OCI-LY1 (cell line): ENCODE data around the gene TEKT5.
"Not testable (repeated sequence)": the region's sequence is repeated elsewhere in the genome, so short reads cannot be mapped to it uniquely, and the experiment has no call there.

Source experiments
- H2AFZ ChIP-seq: fragments of 200-600 bp; sonication (generic), shearing (Covaris generic); 2 replicates; pipeline ENCODE4 v1.6.0; 2014; ENCODE audit warnings: antibody characterized with exemption, mild to moderate bottlenecking, low read length
- H3F3A ChIP-seq: fragments of 200-600 bp; sonication (generic), shearing (Covaris generic); 2 replicates; pipeline ENCODE4 v1.6.0; 2014; ENCODE audit warnings: mild to moderate bottlenecking, antibody characterized with exemption, low read length, moderate library complexity; ENCODE audit not compliant: insufficient read depth
- H3K27ac ChIP-seq: fragments of 200-600 bp; sonication (generic); 2 replicates; pipeline ENCODE4 v1.5.1; 2014; ENCODE audit warnings: low read length, mixed run types, mild to moderate bottlenecking, low read depth; ENCODE audit not compliant: poor library complexity, severe bottlenecking
- H3K27me3 ChIP-seq: fragments of 200-600 bp; sonication (generic); 2 replicates; pipeline ENCODE4 v1.6.0; 2014; ENCODE audit warnings: antibody characterized with exemption, mild to moderate bottlenecking, low read length, moderate library complexity; ENCODE audit not compliant: insufficient read depth
- H3K36me3 ChIP-seq: fragments of 200-600 bp; sonication (generic); 2 replicates; pipeline ENCODE4 v1.6.1; 2014; ENCODE audit warnings: mild to moderate bottlenecking, antibody characterized with exemption, low read length, moderate library complexity, mixed read lengths; ENCODE audit not compliant: insufficient read depth
- H3K4me1 ChIP-seq: fragments of 200-600 bp; sonication (generic); 2 replicates; pipeline ENCODE4 v1.5.1; 2014; ENCODE audit warnings: mild to moderate bottlenecking, low read length, moderate library complexity; ENCODE audit not compliant: insufficient read depth, severe bottlenecking
- H3K4me2 ChIP-seq: fragments of 200-600 bp; sonication (generic), shearing (Covaris generic); 2 replicates; pipeline ENCODE4 v1.6.1; 2014; ENCODE audit warnings: low read length
- H3K4me3 ChIP-seq: fragments of 200-600 bp; sonication (generic); 2 replicates; pipeline ENCODE4 v1.5.1; 2014; ENCODE audit warnings: low read length, low read depth, mild to moderate bottlenecking, mixed read lengths; ENCODE audit not compliant: poor library complexity, severe bottlenecking
- H3K79me2 ChIP-seq: fragments of 200-600 bp; shearing (Covaris generic); 2 replicates; pipeline ENCODE4 v1.6.1; 2016; ENCODE audit warnings: mixed run types, low read length, mixed read lengths; ENCODE audit not compliant: insufficient read depth
- H3K9ac ChIP-seq: fragments of 200-600 bp; sonication (generic), shearing (Covaris generic); 2 replicates; pipeline ENCODE4 v1.6.1; 2014; ENCODE audit warnings: mild to moderate bottlenecking, low read length, mixed read lengths
- H3K9me2 ChIP-seq: fragments of 200-600 bp; sonication (generic), shearing (Covaris generic); 2 replicates; pipeline ENCODE4 v1.6.1; 2014; ENCODE audit warnings: low read depth, mild to moderate bottlenecking, low read length, mixed read lengths
- H3K9me3 ChIP-seq: fragments of 200-600 bp; shearing (Covaris generic); 2 replicates; pipeline ENCODE4 v1.6.1; 2014; ENCODE audit warnings: low read length, mixed read lengths
- H4K20me1 ChIP-seq: fragments of 200-600 bp; sonication (generic), shearing (Covaris generic); 2 replicates; pipeline ENCODE4 v1.6.0; 2016; ENCODE audit warnings: mild to moderate bottlenecking, low read length; ENCODE audit not compliant: insufficient read depth
- EZH2 ChIP-seq: fragments of 200-600 bp; sonication (generic), shearing (Covaris generic); IDR thresholded peaks from 2 replicates; pipeline ENCODE4 v1.8.0; 2017; ENCODE audit warnings: borderline replicate concordance, mixed run types, mild to moderate bottlenecking, antibody characterized with exemption, low read length, moderate library complexity, mixed read lengths
- TF ChIP-seq, protein P1 (sequence below): fragments of 200-600 bp; sonication (generic), shearing (Covaris generic); IDR thresholded peaks from 2 replicates; pipeline ENCODE4 v1.5.1; 2017; ENCODE audit warnings: mild to moderate bottlenecking, antibody characterized with exemption, low read length, moderate library complexity, mixed read lengths

TEKT5 gene

DNA sequence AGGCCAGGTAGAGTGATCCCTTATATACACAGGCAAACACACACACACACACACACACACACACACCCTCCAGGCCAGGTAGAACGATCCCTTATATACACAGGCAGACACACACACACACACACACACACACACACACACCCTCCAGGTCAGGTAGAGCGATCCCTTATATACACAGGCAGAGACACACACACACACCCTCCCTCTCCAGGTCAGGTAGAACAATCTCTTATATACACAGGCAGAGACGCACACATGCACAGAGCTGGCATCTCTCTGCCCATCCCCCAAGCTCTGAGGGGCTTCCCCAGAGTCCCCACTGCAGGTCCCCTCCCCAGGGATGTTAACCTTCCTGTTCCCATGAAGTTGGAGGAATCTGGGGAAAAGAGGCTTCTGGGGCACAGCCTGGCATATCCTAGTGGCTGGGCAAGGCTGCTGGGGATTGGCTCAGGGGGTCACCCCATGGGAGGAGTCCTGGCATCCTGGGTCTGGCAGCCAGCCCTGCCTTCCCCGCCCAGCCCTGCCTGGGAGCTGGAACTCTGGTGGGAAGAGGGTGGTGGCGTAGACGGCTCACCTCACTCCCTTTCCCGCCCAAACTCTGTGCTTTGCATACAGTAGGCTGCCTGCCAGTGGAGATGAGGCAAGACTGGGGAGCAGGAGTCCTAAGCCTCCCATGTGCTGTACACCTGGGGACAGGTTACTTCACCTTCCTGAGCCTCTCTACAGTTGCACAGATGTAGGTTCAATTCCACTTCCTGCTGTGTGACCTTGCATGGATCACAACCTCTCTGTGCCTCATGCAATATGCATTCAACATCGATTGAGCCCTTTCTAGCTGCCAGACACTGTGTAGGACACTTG lies 41.8 kb downstream of the TEKT5 start:
- no peaks in the 10 kb centered on the region for H3K27me3 ChIP-seq
- TF ChIP-seq, protein P1, sequence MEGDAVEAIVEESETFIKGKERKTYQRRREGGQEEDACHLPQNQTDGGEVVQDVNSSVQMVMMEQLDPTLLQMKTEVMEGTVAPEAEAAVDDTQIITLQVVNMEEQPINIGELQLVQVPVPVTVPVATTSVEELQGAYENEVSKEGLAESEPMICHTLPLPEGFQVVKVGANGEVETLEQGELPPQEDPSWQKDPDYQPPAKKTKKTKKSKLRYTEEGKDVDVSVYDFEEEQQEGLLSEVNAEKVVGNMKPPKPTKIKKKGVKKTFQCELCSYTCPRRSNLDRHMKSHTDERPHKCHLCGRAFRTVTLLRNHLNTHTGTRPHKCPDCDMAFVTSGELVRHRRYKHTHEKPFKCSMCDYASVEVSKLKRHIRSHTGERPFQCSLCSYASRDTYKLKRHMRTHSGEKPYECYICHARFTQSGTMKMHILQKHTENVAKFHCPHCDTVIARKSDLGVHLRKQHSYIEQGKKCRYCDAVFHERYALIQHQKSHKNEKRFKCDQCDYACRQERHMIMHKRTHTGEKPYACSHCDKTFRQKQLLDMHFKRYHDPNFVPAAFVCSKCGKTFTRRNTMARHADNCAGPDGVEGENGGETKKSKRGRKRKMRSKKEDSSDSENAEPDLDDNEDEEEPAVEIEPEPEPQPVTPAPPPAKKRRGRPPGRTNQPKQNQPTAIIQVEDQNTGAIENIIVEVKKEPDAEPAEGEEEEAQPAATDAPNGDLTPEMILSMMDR = no peak
- TF ChIP-seq EZH2 = no peak
- no peak overlapping the region for H3K9ac ChIP-seq
- H3K27ac ChIP-seq = no peak overlapping the region
- no peak overlapping the region for H3K4me2 ChIP-seq
- no peaks in the 10 kb centered on the region for H3K79me2 ChIP-seq
- no peaks in the 10 kb centered on the region for H3K36me3 ChIP-seq
- no peaks in the 10 kb centered on the region for H3K4me1 ChIP-seq
- H3F3A ChIP-seq = no peaks in the 10 kb centered on the region
- no peak overlapping the region for H2AFZ ChIP-seq
- no peaks in the 10 kb centered on the region for H4K20me1 ChIP-seq
- H3K4me3 ChIP-seq = no peak overlapping the region
- no peaks in the 10 kb centered on the region for H3K9me3 ChIP-seq
- H3K9me2 ChIP-seq = no peaks in the 10 kb centered on the region

DNA sequence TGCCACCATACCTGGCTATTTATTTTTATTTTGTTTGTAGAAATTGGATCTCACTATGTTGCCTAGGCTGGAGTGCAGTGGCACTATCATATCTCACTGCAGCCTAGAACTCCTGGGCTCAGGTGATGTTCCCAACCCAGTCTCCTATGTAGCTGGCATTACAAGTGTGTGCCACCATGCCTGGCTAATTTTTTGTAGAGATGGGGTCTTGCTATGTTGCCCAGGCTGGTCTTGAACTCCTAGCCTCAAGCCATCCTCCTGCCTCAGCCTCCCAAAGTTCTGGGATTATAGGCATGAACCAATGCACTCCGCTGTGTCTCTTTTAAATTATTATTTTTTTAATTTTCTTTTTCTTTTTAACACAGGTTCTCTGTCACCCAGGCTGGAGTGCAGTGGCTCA lies 45.6 kb downstream of the TEKT5 start:
- not testable (repeated sequence) for H3K79me2 ChIP-seq, H3K4me3 ChIP-seq, H3K27ac ChIP-seq, H3F3A ChIP-seq, H3K9me3 ChIP-seq, H4K20me1 ChIP-seq, H3K27me3 ChIP-seq, H3K4me2 ChIP-seq, H3K9me2 ChIP-seq, H2AFZ ChIP-seq, H3K36me3 ChIP-seq, H3K4me1 ChIP-seq, H3K9ac ChIP-seq

DNA sequence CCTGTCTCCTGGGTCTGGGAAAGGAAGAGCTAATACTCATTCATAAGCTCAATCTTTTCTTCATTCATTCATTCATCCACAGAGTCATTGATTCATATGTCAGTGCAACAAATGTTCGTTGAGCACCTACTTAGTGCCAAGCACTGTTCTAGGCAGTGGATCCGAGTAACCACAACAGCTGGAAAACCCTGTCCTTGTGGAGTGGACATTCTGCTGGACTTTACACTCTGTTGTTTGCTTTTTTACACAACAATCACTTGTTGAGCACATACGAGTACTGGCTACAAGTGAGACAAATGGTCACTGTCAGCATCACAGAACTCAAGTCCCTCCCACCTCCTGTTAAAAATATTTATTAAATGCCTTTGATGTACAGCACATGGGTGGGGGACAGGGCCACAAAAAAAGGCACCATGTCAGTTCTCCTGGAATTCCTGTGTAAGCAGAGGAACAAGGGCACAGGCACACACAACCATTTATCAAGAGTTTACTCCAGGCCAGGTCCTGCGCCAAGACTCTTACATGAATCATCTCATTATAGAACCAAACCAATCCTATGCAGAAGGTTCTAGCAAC lies 46.9 kb downstream of the TEKT5 start:
- Histone ChIP-seq H3K9me2 (no peaks in the 10 kb centered on the region), H3K9ac (no peak overlapping the region), H3K4me1 (no peaks in the 10 kb centered on the region), H3K27me3 (no peaks in the 10 kb centered on the region), H3K4me2 (no peak overlapping the region), H3K79me2 (no peaks in the 10 kb centered on the region), H2AFZ (no peak overlapping the region), H3F3A (no peaks in the 10 kb centered on the region), H3K4me3 (no peak overlapping the region), H4K20me1 (no peaks in the 10 kb centered on the region), H3K27ac (no peak overlapping the region), H3K9me3 (no peaks in the 10 kb centered on the region), H3K36me3 (no peaks in the 10 kb centered on the region)
- TF ChIP-seq EZH2 = no peak

DNA sequence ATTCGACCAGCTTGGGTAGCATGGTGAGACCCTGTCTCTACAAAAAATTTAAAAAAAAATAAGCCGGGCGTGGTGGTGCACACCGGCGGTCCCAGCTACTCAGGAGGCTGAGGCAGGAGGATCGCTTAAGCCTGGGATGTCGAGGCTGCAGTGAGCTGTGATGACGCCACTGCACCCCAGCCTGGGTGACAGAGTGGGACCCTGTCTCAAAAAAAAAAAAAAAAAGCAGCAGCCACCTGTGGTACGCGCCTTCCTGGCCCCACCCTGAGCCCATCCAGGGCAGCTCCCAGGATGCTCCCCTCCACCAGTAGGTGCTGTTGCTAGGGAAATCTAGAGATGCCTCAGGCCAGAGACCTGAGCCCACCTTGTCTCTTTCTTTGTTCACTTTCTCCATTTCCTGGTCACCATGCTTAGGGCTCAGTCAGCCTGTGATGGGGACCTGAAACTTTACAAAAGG lies 47.4 kb downstream of the TEKT5 start:
- Histone ChIP-seq H3K27me3 (no peaks in the 10 kb centered on the region), H3K9ac (no peak overlapping the region), H3K79me2 (no peaks in the 10 kb centered on the region), H3K4me2 (no peak overlapping the region), H4K20me1 (no peaks in the 10 kb centered on the region), H3K9me3 (no peaks in the 10 kb centered on the region), H3K4me1 (no peaks in the 10 kb centered on the region), H3K36me3 (no peaks in the 10 kb centered on the region), H3K4me3 (no peak overlapping the region), H3K27ac (no peak overlapping the region), H3K9me2 (no peaks in the 10 kb centered on the region), H3F3A (no peaks in the 10 kb centered on the region), H2AFZ (no peak overlapping the region)
- TF ChIP-seq, protein P1 = no peak
- no peak for TF ChIP-seq EZH2
